ENCODE results near the gene GLT6D1.

GRCh38 chr9:135611875-135612209 lies 27.5 kb downstream of the GLT6D1 start:
- TF ChIP-seq CTCF (IDR thresholded peaks at IDR 0.05) (no peak), POLR2A (IDR thresholded peaks at IDR 0.05) (no peak)
